Brain pericyte (primary cell): ENCODE measurements around the gene XKR7.

Experiments used
- DNase-seq: peaks from one replicate; pipeline ENCODE4 v3.0.0-alpha.2; 2012; ENCODE audit warnings: low read depth, low spot score

The XKR7 gene

DNA sequence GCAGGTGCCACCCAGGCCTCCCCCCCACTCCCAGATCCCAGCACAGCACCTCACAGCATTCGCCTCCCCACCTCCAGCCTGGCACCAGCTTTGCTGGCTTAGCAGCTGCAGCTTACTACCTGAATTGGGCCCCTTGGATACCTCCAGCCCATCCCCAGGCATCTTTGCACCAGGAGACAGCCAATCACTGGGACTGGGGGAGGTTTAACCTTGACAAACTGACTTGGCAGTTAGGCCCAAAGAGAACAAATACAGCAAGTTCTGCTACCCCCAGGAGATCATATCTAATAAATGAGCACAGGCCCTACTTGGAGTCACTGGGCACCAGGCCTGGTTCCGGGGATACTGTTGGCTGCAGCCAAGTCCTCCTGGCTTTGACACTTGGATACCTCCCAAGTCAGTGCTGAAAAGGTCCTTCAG is 24.9 kb upstream of the XKR7 start:
- DNase-seq = no peak

DNA sequence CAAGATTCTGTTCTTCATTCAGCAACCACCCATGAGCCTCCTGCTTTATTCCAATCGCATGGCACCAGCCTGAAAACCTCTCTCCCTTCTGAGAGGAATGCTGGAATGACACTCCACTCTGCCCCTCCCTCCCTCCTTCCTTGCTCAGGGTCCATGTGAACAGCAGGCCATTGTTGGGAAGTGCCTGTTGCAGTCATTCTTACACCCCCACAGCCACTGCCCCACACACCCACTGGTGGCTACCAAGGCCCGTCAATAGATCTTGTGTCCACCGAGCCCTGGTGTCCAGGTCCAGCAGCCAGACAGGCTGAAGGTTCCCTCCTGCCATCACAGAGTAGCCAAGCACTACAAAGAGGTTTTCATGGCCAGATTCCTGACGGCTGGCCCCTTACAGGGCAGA is 22.6 kb upstream of the XKR7 start:
- no peak for DNase-seq

DNA sequence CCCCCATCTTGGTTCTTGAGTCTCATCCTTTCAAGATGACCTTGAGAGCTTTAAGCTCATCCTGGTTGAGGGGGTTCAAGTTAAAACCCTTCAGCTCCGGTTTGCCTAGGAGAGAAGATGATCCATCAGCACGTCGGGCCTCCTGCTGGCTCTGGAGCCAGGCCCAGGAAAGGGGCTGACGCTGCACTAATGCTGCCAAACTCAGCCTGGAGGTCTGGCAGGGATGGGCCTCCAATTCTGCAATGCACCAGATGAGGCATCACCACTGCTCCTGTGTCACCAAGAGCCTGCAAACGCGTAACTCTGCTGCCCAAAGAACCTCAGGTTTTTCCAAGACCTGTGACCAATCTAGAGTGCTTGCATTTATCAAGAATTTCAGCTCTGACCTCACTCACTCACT is 22.2 kb upstream of the XKR7 start:
- DNase-seq = no peak

DNA sequence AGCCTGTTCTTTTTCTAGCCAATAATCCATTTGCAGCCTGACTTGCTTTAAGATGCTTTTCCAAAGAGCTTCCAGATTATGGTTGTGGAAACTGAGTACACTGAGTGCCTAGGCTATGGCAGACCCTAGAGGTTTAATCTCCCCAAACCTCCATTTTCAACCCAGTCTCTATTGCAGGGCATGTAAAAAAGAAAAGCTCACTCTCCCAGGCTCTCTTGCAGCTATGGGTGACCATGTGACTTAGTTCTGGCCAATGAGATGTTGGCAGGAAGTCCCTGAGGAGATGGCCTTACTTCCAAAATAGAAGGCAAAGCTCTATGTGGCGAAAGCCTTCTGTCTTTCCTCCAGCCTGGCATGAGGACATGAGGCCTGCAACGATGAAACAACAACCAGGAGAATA is 19.9 kb upstream of the XKR7 start:
- DNase-seq = no peak

DNA sequence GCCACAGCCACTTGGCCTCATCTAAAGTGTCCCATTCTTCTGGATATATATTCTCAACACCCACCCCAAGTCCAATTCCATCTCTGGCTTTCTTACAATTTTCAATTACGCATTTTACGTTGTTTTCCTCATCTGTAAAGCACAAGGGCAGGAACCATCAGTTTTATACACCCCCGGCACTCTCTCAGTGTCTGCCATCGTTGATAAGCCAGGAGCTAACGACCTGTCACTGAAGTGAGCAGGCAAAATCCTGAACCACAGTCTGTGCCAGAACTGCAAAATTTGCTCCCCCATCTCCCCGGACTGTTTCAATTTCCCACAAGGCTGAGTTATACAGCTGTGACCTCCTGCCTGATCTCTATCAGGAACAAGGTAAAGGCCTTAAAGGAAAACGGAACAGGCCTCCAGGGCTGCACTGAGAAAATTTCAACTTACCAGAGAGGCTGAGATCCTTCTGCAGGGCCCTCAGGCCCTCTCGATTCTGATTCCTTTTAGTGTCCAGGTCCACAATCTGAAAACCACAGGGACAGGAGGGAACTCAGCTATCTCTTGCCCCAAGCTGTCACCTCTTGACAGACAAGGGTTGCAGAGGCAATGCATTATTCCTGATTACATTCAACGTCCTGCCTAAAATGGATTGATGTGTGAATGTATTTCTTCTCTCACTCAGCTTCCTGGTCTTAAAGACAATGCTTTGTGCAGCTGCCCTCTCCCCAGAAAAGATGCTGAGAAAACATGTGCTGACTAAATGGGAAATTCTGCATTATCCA is 17.9 kb upstream of the XKR7 start:
- DNase-seq = no peak

DNA sequence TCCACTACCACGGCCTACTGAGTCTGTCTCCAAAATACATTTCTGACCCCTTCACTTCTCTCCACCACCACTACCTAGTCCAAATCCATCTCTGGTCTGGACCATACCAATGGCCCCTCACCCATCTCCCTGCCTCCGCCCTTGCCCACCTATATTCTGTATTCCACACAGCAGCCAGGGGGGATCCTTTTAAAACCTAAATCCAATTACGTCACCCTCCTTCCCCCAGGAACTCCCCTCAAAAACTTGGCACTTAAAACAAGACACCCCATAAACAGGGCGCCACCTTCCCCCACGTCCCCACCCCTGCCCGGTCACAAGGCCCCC is 16.8 kb upstream of the XKR7 start:
- no peak for DNase-seq

DNA sequence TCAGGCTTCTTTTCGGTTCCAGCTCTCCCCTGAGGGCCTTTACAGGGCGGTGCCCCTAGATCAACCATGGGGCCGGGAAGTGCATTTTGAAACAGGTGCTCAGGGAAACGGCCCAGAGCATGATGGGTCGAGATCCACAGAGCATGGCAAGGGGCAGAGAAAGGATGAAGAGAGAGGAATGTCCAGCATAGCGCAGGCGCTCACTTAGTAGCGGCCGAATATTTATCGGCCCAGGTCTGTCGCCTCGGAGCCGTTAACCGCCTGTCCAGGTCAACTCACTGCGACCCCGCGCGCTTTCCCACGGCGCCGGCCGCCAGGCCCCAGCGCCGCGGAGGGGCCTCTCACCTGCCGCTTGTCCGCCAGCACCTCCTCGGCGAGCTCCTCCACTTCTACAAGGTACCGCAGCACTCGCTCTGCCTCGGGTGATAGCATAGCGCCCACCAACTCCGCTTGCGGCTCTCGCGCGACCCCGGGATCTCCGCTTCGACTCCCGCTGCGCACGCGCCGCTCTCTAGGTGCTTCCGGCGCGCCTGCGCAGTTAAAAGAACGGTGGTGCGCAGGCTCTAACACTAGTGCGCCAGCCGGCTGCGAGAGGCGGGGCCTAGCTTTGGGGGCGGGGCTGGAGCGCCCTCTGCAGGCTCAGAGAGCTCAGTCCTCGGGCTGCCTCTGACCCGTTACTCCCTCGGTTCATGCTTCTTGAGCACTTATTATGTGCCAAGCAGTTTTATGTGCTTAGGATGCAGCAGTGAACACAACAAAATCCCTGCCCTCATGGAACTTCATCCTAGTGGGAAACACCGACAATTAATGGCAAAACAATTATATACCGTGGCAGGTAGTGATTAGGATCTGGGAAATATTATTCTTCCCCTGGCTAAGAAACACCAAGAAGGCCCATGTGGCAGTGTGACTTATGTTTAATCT is 16.2 kb upstream of the XKR7 start, which contains the start of gene PDRG1:
Gene PDRG1, minus strand, starts transcription at position 517 of the 924 bp plus-strand sequence. Its CDS starts 85 bp downstream, at position 432.
- DNase-seq = peak; percentile 90

DNA sequence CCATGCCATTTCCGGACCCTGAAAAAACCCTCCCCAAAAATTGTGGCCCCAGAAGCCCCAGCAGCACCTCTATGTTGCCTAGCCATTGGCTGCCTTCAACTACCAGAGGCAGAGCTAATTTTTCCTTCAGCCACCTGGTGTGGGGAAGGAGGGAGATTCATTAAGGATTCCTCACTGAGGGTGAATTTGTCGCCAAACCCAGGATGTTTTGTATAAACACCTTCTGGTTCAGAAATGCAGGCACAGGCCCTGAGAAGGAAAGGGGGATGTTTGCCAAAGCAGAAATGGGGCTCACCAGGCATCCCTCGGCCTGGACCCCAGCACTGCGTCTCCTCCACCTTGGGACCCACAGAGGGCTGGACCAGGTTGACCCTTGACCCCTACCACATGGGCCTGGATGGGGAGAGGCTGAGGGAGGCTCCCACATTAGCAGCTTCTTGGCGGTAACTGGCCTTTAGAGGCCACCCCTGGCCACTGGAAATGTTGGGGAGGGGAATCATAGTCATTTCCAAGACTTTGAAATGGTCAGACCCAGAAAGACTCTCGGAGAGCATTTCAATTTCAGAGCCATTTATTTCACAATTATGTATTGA is 14.3 kb upstream of the XKR7 start:
- no peak for DNase-seq

DNA sequence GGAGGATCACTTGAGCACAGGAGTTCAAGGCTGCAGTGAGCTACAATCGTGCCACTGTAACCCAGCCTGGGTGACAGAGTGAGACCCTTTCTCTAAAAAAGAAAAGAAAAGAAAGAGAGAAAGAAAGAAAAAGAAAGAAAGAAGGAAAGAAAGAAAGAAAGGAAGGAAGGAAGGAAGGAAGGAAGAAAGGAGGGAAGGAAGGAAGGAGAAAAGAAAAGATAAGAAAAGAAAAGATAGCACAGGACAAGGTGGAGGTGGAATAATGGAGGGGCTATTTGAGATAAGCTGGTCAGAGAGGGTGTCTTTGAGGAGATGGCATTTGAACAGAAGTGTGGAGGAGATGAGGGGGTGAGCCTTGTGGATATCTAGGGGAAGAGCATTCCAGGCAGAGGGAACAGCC is 13.5 kb upstream of the XKR7 start:
- no peak for DNase-seq

DNA sequence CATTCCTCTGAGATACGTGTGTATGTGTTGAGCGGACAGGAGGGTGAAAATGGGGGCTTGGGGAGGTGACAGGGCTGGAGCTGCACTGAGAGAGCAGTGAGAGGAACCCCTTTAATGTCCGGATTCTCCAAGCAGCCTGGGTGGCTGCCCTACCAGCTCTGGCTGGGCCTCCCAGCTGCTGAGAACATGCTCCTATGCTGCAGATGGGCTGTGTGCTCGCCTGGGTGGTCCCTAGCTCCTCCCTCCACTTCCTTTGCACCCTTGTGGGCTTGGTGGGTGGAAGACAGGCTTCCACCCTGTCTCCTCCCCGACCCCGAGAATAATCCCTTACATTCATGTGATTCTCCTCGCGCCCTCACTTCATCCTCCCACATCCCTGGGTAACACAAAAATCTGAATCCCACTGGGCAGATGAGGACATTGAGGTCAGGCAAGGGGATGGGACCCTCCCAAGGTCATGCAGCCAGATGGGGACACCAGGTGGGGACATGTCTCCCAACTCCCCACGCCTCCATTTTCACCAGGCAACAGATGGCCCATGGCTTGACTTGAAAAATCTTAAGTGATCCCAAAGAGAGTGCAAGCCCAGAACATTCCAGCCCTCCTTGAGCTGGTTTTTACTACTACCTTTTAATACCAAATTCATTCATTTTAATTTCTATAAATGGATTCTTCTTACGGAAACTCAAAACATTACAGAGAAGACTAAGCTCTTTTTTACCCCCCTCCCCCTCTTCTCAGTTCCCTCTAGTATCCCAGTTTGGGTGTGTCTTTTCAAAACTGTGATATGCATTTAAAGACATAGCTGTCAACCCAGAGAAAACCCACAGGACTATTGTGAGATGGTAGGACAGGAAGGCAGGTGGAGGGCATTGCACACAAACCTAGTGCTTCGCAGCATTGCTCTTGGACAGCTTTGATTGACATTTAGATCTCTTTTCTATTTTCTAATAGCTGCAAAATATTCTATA is 11.1 kb upstream of the XKR7 start:
- DNase-seq = no peak

DNA sequence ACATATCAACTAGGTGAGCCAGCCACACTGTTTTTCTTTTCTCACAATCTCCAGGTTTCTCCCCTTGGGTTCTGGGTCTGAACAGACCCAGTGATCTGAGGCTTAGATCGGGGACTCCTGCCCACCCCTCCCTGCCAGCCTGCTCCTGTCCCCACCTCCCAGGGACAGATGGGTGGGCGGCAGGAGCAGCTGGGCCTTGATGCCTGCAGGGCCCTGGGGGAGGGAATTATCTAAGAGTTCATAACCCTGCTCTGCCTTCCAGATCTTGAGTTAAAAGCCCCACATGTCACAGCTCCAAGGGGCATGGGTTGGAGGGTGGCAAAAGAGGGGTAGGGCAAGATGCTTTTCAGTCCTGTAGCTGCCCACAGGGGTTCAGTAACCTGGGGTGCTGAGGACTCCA is 5.2 kb upstream of the XKR7 start:
- no peak for DNase-seq

DNA sequence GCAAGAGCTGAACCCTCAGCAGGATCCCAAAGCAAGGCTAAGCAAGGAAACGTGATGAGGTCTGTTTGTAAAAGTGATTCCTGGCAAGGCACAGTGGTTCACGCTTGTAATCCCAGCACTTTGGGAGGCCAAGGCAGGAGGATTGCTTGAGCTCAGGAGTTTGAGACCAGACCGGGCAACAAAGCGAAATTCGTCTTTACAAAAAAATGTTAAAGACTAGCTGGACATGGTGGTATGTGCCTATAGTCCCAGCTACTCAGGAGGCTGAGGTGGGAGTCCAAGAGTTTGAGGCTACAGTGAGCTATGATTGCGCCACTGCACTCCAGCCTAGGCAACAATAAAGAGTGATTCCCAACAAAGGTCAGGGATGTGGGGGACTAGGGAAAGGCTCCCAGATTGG is 4.1 kb upstream of the XKR7 start:
- no peak for DNase-seq

DNA sequence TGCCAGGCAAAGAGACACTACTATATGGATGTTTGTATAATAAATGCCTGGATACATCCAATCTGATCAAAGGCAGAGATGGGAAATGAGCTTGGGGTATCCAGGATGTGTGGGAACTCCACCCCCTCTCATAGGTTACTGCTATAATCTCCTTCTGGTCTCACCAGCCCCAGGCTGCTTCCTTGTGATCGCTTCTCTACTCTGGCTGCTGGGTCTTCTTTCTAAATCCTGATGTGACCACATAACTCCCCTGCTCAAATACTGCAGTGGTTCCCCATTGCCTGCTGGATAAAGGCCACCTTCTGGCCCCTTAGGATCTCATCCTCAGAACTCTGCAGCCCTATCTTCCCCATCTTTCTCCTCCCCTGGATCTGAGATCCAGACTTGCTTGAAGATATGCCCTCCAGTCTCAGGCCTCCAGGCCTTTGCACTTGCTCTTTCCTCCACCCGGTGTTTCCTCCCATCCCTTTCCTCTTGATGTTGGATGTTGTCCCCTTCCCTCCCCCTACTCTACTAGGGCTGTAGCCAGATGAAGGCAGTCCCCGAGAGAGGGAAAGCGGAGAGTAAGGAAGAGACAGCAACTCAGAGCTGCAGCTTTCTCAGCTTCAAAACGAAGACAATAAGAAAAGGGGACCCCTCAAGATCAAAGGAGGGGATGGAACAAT is 828 bp upstream of the XKR7 start:
- DNase-seq = no peak

DNA sequence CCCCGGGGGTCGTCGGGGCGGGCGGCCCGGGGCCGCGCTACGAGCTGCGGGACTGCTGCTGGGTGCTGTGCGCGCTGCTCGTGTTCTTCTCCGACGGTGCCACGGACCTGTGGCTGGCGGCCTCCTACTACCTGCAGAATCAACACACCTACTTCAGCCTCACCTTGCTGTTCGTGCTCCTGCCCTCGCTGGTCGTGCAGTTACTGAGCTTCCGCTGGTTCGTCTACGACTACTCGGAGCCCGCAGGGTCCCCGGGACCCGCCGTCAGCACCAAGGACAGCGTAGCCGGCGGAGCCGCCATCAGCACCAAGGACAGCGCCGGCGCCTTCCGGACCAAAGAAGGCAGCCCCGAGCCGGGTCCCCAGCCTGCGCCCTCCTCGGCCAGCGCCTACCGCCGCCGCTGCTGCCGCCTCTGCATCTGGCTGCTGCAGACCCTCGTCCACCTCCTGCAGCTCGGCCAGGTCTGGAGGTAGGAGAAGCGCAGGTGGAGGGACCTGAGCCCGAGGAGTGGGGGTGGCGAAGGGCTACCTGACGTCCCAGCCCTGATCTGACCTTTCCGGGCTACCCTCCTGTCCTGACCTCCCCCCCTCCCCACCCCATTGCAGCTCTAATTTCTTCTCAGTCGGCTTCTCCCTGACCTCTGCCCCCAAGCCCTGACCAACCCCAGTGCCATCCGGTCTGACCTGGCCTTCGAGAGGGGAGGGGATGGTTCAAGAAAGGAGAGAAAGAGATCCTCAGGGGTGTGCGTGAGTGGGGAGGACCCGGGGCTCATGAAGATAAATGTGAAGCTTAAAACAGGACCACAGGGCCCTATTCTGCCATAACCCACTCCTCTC is 558 bp downstream of the XKR7 start:
- DNase-seq = peak; percentile 34

DNA sequence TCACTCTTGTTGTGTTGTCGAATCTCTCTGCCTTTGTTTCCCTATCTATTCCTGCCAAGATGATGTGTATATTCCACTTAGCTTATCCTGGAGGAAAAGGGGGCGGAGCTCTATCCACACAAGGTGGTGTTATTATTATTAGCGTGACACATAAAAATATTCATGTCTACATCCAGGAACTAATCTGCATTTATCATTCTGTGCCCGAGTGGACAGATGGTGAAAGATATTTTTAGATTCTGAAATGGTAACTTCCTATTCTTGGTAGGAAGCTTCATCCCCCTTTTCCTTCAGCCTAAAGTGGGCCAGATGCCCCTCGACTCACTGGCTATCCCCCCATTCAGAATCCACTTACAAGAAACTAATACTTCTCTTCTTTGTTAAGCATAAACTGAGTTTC is 2.0 kb downstream of the XKR7 start:
- DNase-seq = no peak

DNA sequence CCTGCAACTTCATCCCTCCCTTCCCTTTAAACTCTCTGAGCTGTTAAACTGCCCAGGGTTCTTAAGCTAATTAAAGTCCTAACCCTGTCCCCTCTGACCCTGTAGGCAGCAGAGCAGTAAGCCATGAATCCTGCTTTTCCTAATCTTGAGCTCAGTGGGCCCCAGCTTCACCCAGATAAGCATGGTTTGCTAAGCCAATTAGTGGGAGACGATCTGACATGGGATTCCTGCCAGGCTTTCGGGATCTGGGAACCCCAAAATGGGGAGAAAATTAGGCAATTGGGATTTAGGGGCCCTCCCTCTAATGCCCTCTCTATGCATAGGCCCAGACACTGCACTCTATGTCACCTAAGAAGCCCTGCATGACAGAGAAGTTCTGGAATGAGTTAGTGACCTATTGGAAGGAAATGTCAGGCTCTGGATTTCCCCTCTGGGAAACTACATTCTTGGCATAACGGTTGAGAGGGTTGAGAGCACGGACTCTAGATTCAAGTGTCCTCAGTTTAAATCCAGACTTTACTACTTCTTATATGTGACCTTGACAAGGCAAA is 4.6 kb downstream of the XKR7 start:
- DNase-seq = no peak

DNA sequence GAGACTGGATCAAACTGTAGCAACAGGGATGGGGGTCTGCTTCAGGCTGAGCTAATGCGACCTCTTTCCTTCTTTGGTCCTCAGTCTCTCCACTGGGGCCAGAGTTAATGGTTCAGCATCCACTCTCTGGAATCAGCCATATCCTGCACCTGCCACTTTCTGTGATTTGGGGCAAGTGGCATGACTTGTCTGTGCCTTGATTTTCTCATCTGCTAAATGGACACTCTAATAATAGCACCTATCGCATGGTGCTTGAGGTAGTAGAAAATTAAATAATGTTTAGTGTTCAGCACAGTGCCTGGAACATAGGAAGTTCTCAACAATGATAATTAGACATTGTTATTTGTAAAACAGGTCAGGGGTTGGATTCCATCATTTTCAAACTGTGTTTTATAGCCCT is 6.3 kb downstream of the XKR7 start:
- DNase-seq = no peak

DNA sequence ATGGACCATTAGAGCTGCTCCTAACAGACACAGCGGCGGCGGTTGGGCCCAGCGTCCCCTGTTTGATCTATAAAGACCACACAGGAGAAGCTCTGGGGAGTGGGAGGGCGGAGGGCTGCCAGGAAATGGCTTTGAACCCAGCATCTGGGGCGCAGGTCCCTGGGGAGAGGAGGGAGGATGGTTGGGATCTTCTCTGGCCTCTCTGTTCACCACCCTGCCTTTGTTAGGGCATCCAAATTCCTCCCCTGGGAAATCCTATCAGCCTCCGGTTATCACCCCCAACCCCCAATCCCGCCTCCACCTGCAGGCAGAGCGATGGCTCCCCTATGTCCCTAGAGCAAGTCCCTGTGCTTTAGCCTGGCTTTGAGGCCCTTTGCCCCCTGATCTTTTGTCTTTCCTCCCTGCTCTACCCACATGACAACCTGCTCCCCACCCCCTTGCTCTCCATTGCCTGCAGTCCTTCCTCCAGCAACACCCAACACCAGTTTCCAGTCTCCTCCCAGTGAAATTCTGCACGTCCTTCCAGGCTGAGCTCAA is 7.1 kb downstream of the XKR7 start:
- no peak for DNase-seq

DNA sequence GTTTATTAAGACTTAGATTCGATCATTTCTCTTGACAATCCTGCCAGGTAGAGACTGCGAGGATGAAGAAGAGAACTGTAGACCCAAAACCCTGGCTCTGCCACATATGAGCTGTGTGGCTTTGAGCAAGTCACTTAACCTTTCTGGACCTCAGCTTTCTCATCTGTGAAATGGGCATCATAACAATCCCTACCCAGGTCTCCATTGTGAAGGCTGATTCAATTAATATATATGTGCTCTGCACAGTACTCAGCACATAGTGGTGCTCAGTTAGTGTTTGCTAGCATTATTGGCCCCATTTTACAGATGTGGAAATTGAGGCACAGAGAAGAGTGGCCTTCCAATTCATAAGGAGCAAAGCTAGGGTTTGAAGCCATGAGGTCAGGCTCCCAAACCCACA is 7.9 kb downstream of the XKR7 start:
- no peak for DNase-seq
